ENCODE measurements around the gene NFE2L1.
A peak's percentile ranks its signal among the peaks of the same experiment; 100 is the strongest.
"Not testable (repeated sequence)": the region's sequence is repeated elsewhere in the genome, so short reads cannot be mapped to it uniquely, and the experiment has no call there.

NFE2L1 gene

DNA sequence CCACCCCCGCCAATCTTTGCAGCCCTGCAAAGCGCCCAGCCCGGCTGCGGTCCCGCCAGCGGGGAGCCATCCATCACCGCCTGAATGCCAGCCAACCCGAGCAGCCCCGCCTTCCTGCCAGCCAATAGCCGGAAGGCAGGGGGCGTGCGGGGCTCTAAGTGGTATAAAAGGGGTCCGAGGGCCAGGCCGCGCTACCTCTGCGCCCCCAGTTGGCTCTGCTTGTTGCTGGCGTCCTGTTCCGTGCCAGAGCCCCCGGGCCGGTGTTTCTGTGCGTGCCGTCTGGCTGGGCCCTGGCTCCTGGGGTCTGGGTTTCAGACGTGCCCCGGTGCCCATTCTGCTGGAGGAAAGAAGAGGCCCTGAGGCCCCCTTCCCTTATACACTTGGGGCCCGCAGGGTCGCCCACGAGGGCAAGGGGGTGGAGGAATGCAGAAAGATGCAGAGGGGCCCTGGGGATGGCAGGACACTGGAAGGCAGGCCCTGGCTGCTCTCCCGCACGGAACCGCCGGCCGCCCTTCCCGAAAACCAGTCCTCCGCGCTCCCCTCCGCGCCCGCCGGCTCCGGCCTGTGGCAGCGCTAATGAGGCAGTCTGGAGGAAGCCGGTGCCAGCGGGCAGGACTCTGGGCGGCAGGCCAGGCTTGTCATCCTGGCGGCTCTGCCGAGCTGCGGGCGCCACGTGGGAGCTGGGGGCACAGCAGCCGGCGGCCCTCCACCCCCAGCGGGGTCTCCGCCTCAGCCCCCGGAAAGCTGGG, 24.6 kb upstream of the NFE2L1 start:
- peak; percentile 77 for DNase-seq

DNA sequence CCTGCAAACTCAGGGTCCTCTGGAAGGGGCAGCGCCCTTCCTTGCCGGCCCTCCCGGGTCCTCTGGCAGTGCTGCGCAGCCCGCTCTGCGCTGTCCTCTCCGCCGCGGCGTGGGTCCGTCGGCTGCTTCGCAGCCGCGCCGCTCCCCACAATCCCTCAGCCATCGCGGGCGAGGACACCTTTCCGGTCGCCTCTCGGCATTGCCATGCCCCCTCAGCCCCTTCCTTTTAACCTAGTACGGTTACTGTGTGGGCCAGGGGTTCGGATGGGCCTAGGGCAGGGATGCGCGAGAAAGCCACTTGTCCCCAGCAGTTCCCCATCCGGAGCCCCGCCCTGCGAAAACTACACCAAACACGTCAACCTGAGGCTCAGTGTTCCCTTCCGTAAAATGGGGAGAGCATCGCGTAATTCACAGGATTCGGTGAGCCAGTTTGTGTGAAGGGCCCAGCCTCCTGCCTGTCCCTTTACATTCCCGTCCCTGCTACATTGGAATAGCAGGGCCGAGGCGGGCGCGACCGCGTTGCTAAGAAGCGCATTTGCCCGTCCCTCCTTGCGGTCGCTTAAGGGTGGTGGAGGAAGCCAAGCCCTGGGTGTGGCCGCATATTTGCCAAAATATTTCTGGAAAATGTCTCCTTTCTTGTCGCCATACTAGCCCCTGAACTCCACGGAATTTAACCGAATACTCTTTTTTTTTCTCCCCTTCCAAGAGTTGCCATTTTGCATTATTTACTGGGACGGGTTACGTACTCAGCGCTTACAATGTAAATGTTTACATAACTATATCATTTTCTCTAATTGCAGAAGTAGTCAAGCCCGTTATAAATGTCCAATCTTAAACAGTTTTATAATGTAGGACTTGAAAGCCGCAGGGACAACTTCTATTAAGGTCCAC, 23.8 kb upstream of the NFE2L1 start:
- no peak for DNase-seq

DNA sequence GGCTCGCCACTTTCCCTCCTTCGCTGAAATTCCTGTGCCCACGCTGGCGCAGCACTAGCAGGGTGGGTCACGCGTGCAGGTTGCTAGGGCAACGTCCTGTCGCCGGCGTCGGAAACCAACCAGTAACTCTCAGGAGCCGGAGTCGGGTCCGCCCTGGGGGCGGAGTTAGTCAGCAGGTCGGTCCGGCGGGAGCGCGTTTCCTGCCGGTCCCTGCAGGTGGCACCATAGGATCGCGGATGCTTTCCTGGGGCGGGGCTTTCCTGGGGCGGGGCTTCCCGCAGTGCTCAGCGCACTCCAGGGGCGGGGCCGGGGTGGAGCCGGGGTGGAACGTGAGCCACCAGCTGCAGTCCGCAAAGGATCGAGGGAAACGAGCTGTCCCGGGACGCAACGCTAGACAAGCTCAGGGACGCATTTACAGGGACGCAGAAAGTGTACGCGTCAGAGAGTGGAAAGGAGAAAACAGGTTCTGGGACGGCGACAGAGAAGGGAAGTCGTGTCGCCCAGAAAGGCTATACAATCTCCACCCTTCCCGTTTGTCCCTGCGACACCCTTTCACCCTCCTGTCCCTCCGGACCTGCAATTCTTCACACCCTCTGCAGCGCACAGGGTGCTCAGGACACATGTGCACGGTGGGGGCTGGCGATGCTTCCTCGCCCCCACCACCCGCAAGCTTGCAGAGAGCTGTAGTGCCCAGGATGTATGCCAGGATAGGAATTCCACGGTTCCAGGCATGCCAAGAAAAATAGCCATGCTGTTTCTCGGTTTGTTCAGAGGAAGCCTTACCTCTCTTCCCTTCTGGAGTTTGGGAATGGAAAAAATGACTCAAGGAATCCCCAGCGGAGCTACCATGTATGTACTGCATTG, 22.9 kb upstream of the NFE2L1 start:
- DNase-seq = peak; percentile 97

DNA sequence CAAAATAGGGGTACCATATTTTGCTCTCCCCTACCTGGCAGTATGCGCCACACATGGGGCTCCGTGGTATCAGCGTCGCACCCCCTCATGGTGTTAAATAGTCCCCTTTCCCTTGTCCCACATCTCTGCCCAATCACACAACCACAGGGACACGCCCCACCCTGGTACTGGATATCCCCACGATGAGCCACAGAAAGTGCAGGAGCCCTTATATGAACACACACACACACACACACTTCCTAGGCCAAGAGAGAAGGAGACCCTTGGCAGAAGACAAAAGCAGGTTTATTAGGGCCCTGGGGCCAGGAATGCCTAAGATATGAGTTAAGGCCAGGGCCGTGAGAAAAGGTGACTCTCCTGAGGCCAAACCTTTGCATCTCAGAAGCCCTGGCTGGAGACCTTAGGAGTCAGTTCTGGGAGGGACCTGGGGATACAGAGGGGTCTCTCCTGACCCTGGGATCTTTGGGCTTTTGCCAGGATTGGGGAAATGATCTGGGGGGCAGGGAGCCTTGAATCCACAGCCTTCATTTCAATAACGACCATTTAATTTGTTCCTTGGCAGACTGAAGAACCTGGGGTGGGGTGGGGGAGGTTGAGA, 22.2 kb upstream of the NFE2L1 start:
- DNase-seq = peak; percentile 53

DNA sequence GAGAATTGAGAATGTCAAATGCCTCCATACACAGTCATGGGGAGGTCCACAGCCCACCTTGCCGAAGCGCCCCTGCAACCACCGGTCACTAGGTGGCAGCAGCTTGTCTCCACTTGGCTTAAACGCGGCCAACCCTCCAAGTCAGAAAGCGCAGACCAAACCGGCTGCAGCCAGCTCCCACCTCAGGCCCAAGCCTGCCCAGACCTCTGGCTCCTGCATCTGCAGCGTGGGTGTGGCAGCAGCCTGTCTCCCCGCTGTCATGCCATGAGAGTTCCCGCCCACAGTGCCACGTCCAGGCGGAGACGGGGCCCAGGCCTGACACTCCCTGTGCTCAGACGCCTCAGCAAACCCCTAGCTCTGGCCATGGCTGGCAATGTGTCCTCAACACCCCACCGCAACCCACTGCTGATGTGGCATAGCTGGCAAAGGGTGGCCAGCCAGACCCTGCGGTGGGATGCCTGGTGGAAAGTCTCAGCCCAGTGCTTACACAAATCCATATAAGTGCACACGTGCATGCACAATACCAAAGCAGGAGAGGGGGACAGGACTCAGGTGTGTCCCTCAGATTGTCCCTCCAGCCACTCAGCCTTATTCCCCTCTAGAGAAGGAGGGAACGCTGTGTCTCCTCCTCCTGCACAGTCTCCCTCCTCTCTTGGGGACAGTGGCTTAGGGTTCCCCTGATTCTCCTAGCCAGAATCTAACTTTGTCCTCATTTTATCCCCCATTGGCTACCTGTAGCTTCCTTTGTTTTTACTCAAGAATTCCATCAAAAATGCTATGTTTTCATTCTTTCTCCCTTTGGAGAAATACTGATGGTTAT, 21.4 kb upstream of the NFE2L1 start:
- DNase-seq = peak; percentile 81

DNA sequence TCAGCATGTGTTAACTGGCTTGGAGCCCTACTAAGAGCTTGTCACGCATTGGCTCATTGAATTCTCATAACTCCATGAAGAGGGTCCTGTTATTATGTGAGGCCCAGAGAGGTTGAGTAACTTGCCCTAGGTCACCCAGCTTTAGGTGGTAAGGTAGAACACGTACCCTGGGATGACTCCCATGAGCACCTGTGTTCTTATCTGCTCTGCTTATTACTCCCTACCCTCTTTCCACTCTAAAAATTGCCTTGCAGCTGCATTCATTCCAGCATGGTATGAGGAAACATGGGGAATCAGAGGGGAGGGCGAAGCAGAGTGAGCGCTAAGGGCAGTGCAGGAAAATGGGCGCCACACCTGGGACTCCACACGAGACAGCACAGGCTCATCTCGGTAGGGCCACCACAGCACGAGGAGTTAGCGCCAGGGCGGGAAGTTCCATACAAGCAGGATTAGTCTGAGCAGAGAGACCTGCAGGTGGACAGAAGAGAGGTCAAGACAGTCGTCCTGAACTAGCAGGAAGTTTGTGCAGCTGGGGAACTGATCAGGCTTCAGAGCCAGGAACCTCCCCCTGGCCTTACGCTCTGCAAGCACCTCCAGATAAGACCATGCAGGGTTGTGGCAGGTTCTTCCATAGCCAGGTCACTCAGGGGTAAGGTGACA, 20.7 kb upstream of the NFE2L1 start:
- no peak for DNase-seq

DNA sequence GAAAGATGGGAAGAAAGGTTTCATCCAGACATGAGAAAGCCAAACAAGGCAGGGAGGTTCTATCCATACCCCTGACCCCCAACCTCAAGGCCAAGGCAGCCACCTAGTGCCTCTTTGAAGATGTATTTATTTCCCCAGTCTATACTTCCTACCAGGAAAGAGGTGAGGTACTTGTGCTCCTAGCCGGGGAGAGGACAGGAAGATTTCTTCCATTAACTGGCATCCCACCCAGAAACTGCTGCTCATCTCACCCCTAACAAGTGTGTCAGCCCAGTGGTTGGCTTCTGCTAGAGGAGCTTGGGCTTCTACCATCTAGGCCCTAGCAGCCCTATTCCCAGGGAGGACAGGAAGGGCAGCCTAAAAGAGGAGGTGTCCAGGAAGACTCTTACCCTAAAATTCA, 19.4 kb upstream of the NFE2L1 start:
- DNase-seq = no peak

DNA sequence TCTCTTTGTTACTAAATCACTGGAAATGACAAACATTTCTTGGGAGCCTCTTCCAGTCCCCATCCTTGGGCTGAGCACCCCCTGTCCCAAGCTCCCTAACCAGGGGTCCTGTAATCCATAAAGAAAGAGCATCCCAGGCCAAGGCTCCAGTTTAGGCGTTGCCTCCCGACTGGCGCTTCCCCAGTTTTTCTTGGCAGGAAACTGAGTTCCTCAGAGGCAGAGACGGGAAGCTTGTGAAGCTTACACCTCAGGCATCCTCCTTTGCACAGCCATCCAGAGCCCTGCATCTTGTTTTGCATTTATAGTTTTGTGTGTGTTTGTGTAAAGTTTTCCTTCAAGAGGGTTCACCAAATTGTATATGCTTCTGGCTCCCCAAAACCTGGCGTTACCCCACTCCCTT, 17.6 kb upstream of the NFE2L1 start:
- DNase-seq = no peak

DNA sequence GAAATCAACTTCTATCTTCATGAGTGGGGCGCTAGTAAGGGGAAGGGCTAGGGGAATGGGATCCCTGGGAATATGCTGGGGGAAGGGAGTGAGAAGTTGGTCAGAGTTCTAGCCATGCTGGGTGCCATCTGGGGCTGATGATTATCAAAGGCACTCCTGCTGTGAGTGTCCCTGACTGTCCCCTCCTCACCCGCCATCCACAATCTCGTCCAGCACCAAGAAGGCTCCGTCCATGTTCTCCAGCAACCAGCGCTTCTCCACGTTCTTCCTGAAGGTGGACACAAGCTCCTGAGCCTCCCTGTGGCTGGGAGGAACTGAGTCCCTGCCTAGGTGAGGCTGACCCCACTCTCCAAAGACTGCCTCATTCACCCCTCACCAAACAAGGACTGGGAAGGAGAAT, 16.2 kb upstream of the NFE2L1 start:
- no peak for DNase-seq

DNA sequence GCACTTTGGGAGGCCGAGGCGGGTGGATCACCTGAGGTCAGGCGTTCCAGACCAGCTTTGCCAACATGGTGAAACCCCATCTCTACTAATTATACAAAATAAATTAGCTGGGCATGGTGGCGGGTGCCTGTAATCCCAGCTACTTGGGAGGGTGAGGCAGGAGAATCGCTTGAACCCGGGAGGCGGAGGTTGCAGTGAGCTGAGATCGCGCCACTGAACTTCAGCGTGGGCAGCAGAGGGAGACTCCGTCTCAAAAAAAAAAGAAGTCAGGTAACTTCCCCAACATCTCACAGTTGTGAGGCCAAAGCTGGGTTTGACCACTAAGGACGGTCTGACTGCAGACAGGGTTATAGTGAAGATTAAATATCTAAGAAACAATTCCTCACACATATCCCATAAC, 13.4 kb upstream of the NFE2L1 start:
- DNase-seq = not testable (repeated sequence)

DNA sequence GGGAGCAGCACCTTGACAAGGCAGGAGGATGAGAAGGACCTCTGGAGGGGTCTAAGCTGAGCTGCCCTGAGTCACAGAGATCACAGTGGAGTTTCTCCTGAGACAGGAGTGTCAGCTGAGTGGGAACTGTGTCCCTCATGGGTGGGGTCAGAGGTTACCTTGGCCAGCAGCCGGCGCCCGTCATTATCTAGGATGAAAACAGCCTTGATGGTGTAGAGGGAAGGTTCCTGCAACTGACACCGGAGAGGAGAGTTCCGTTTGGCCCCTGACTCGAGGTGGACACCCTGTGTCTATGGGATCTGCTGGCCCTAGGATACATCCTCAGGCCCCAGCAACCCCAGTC, 11.5 kb upstream of the NFE2L1 start:
- DNase-seq = no peak

DNA sequence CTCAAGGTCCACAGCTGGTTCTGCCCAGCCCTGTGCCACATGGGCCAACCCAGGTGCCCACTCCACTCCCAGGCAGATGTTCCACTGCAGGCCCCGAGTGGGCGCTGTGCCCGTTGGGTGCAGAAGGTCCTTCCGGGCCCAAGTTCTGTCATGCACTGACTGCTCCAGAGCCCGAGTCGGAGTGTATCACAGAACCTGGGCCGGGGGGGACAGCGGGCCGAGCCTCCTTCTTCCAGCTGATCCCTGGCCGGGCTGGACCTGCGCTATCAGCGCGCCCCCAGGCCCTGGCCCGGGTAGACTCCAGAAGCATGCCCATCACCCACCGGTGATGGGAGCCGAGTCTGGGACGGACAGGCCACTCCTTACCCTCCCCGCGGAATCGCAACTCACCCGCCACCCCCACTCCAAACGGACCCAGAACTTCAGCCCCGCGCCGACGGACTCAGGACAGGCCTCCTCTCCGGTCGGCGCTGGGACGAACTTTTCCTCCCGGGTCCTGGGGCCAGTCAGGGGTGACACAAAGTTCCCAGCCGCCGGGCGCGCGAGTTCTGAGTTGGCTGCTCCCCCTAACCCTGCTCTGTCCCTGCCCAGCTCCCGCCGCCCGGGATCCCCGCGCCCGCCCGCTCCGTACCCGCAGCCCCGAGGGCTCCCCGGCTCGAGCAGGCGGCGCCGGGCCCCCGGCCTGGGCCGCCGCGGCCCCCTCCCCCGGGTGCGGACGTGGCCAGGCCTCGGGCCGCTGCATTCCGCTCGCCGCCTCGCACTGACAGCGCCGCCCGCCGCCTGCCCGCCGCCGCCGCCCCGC, 10.9 kb upstream of the NFE2L1 start, which contains the start of gene COPZ2:
COPZ2 (minus strand) TSS at position 762 of the 802 bp plus-strand sequence; CDS start at position 742, 20 bp downstream.
- DNase-seq = no peak

DNA sequence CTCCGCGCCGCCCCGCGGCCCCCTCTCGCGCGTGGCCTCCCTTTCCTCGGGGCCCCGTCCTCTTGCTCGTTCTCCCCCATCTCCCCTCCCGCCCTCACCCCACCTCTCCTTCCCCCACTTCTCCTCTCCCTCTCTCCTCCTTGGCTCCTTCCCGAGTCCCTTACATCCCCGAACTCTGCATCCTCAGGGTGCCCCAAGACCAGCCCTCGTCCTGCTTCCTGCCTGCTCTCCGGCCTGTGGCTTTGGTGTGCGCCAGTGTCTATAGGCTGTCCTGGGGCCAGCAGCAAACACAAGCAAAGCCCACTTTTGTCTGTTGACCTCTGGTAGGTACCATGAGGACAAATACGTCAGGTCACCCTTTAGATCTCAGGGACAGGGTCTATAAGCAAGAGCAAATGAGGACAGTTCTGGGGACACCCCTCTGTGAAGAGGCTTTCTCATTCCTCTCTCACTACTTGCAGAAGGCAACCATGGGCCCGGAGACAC, 10.3 kb upstream of the NFE2L1 start:
- DNase-seq = no peak

DNA sequence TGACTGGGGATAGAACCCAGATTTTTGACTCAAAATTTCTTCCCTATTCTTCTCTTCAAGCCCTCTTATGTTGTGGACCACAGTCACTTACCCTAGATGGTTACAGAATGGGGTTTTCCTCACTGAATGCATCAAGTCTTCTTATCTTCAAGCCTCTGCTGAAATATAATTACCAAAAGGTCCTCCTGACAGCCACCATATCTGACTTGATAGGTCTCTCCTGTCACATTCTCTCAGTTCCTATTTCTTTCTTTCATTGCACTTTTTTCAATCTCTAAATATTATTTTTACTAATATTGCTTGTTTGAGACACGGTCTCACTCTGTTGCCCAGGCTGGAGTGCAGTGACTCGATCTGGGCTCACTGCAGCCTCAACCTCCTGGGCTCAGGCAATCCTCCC, 9.5 kb upstream of the NFE2L1 start:
- no peak for DNase-seq

DNA sequence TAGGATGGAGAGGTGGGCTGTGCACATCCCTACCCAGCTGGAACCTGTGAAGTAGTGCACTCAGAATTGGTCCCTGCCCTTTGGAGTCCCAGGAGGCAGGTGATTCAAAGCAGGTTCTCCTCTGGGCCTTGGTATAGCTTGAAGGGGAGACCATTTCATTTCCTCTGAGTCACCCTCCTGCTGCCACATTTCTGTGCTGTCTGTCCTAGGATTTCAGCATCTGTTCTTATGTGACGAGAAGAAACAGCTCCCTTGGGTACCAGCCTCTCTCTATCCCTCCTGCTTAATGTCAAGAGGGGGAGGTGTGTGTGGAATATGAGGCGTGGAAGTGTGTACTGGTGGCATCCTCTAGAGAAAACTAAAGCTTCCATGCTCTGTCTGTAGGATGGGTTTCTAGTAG, 5.0 kb upstream of the NFE2L1 start:
- peak; percentile 46 for DNase-seq

DNA sequence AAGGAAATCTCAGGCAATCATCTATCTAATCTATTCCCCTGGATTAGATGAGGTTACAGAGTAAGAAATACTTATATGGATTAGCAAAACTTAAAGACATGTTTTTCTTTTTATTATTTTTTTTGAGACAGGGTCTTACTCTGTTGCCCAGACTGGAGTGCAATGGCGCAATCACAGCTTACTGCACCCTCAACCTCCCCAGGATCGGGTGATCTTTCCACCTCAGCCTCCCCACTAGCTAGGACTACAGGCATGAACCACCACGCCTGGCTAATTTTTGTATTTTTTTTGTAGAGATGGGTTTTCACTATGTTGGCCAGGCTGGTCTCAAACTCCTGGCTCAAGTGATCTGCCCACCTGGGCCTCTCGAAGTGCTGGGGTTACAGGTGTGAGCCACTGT, 3.3 kb upstream of the NFE2L1 start:
- no peak for DNase-seq

DNA sequence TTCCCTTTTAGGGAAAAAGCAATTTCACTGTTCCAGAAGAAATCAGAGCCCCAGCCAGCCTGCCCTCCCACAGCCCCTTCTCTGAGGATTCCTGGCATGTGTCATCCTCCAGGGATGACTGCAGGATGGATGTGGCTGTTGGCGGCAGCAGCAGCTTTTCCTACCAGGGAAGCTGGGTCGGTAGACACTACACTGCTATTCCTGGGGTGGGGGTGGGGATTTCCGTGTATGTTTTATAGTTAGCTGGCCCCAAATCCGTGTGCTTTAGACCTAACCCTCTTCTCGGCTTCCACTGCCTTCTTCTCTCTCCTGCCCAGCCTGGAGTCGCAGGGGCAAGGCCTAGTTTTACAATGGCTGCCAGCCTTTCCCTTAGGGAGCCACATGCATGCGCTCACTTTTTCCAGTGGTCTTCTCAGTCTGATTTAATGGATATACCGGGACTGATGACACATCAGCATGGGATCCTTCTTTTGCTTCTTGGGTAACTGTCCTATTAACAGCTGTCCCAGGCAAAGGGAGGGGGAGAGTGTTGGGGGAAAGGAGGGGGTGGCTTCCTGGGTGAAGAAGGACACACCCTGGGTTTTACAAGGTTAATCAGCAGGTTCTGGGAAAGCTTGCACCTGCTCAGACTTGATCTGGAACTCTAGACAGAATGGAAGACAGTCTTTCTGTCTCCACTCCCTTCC, 2.7 kb upstream of the NFE2L1 start:
- DNase-seq = peak; percentile 31

DNA sequence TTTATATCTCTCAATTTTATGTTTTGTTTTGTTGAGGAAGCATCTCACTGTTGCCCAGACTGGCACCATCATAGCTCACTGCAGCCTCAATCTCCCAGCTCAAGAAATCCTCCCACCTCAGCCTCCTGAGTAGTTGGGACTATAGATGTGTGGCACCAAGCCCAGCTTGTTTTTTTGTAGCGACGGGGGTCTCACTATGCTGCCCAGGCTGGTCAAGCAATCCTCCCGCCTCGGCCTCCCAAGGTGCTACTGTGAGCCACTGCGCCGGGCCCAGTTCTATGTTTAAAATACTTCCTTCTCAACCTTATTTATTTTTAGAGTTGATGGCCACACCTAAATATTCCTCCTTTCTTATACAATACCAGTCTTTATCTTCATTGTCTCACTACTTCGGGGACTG, 1.9 kb upstream of the NFE2L1 start:
- DNase-seq = no peak

DNA sequence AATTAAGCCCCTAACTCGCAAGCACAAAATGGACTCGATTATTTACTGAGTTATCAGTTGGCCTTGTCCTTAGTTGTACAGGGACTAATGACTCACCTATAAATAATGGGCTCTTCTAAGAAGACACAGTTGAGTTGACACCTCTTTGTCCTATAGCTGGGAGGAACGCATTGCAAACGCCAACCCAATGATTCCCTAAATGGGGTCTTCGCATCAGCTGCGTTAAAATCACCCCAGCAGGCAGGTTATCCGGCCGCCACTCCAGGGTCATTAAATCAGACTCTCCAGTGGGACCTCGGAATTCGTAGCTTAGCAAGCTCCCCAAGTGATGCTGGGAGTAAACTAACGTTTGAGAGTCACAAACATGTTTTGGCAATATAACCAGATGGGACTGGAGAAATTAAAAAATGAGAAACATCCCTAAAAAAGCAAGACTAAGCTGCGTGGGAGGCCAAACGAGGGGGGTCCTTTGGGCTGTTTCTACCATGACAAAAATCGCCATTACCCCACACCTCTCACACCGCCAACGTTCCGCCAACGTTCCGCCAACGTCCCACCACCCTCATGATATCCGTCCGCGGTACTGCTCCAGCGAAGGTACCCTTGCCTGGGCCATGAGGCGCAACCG, 932 bp upstream of the NFE2L1 start:
- DNase-seq = no peak

All from T1000 (cell line).